Activated T-cell treated with anti-CD3 and anti-CD28 coated beads, Interleukin-2, amount 50 U/mL, for 24 hours (primary cell): Measurements from ENCODE around the gene APOB.
A peak's percentile ranks its signal among the peaks of the same experiment; 100 is the strongest.

Experiments used
- DNase-seq: peaks from one replicate; pipeline ENCODE4 v3.0.0-alpha.2; 2020
- H3K27ac Mint-ChIP-seq: 2 replicates; pipeline ENCODE4 v1.8.0; 2020; ENCODE audit warnings: mild to moderate bottlenecking, mixed read lengths
- H3K27me3 Mint-ChIP-seq: 2 replicates; pipeline ENCODE4 v1.8.0; 2020; ENCODE audit warnings: mixed read lengths
- H3K36me3 Mint-ChIP-seq: 2 replicates; pipeline ENCODE4 v1.8.0; 2020; ENCODE audit warnings: low read depth, mixed read lengths
- H3K4me1 Mint-ChIP-seq: 2 replicates; pipeline ENCODE4 v1.8.0; 2020; ENCODE audit warnings: low read depth, mixed read lengths
- H3K4me3 Mint-ChIP-seq: 2 replicates; pipeline ENCODE4 v1.8.0; 2020; ENCODE audit warnings: mild to moderate bottlenecking, moderate library complexity, mixed read lengths
- H3K9me3 Mint-ChIP-seq: 2 replicates; pipeline ENCODE4 v1.8.0; 2020; ENCODE audit warnings: mixed read lengths

APOB gene

GRCh38 chr2:20977520-20978180, 66.2 kb downstream of the APOB start:
- DNase-seq: no peak
- no peaks in the 10 kb centered on the region for H3K4me1 Mint-ChIP-seq
- H3K4me3 Mint-ChIP-seq: no peak overlapping the region
- H3K36me3 Mint-ChIP-seq: no peaks in the 10 kb centered on the region
- H3K9me3 Mint-ChIP-seq: no peaks in the 10 kb centered on the region
- peaks cover 12% of the 10 kb centered on the region for H3K27me3 Mint-ChIP-seq
- H3K27ac Mint-ChIP-seq: no peak overlapping the region

GRCh38 chr2:20976527-20976926, 67.3 kb downstream of the APOB start:
- H3K36me3 Mint-ChIP-seq: no peaks in the 10 kb centered on the region
- H3K27ac Mint-ChIP-seq: no peak overlapping the region
- no peaks in the 10 kb centered on the region for H3K9me3 Mint-ChIP-seq
- DNase-seq: no peak
- peaks cover 5% of the 10 kb centered on the region for H3K27me3 Mint-ChIP-seq
- H3K4me1 Mint-ChIP-seq: no peaks in the 10 kb centered on the region
- no peak overlapping the region for H3K4me3 Mint-ChIP-seq

DNA sequence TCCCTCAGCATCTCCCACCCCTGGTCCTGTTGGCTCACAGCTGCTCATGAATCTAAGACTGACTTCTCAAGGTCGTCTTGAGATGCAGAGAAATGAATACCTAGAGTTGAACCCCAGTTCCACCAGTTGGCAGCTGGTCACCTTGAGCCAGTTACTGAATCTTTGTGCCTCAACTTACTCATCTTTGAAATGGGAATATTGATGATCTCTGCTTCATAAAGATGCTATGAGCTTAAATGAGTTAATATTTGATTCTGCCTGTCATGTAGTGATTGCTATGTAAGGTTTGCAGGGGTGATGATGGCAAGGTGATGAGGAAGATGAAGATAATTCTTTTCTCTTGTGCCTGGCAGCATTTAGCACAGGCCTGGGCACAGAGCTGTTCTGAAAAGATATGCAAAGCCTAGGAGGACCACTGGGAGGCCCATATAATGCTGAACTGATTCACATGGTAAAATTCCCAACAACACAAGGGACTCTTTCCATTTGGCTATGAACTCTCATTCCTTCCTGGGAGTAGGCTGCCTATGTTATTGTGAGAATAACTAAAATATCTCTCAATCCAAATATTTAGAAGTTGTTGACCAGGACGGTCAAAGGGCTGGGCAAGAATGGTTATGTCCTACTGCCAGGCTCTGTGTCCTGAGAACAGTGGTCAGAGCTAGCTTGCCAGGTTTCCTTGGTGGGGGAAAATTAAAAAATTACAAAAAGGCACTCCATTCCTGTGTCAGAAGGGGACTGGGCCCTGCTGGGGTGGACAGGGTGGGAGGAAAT, 70.9 kb downstream of the APOB start:
- H3K27me3 Mint-ChIP-seq: peaks cover 19% of the 10 kb centered on the region
- H3K9me3 Mint-ChIP-seq: no peaks in the 10 kb centered on the region
- no peak overlapping the region for H3K27ac Mint-ChIP-seq
- H3K4me1 Mint-ChIP-seq: no peaks in the 10 kb centered on the region
- no peak overlapping the region for H3K4me3 Mint-ChIP-seq
- no peaks in the 10 kb centered on the region for H3K36me3 Mint-ChIP-seq
- DNase-seq: no peak

GRCh38 chr2:20972110-20972509, 71.8 kb downstream of the APOB start:
- H3K4me1 Mint-ChIP-seq: no peaks in the 10 kb centered on the region
- no peaks in the 10 kb centered on the region for H3K9me3 Mint-ChIP-seq
- peaks cover 23% of the 10 kb centered on the region for H3K27me3 Mint-ChIP-seq
- no peak overlapping the region for H3K27ac Mint-ChIP-seq
- H3K4me3 Mint-ChIP-seq: no peak overlapping the region
- no peak for DNase-seq
- H3K36me3 Mint-ChIP-seq: no peaks in the 10 kb centered on the region

DNA sequence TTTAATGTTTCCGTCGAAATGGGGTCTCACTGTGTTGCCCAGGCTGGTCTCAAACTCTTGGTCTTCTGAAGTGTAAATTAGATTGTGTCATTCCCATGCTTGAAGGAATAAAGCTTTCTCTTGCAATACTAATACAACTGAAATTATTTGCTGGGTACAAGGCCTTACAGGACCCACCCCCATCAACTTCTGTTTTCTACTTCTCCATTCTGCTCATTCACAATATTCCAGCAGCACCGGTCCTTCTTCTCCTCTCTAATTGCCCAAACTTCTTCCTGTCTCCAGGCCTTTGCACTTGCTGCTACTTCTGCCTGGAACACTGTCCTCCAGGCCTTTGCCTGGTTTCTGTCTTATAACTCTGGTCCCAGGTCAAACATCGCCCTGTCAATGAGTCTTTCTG, 73.8 kb downstream of the APOB start:
- H3K4me1 Mint-ChIP-seq: no peaks in the 10 kb centered on the region
- H3K4me3 Mint-ChIP-seq: no peak overlapping the region
- no peaks in the 10 kb centered on the region for H3K9me3 Mint-ChIP-seq
- DNase-seq: no peak
- H3K27me3 Mint-ChIP-seq: peaks cover 37% of the 10 kb centered on the region
- no peaks in the 10 kb centered on the region for H3K36me3 Mint-ChIP-seq
- H3K27ac Mint-ChIP-seq: no peak overlapping the region

GRCh38 chr2:20966061-20966595, 77.7 kb downstream of the APOB start:
- H3K4me1 Mint-ChIP-seq: no peaks in the 10 kb centered on the region
- DNase-seq: no peak
- no peak overlapping the region for H3K27ac Mint-ChIP-seq
- no peaks in the 10 kb centered on the region for H3K36me3 Mint-ChIP-seq
- H3K27me3 Mint-ChIP-seq: peaks cover 35% of the 10 kb centered on the region
- H3K4me3 Mint-ChIP-seq: no peak overlapping the region
- H3K9me3 Mint-ChIP-seq: no peaks in the 10 kb centered on the region

DNA sequence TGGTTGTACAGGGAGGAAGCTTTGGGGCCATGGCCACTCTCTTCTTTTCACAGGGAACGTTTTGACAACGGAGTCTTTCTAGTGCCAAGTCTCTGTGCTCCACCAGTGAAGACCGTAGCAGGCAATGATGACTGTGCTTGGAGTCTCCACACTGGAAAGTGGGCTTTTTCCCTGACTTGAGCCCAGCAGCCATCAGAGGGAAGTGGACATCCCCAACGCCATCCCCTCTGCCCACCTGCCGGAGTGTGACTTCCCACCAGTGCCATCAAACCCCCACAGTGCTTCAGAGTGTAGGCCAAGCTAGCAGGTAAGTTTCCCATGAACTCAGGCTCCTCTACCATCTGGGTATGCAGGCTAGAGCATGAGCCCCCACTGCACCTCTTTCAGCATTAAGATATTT, 78.7 kb downstream of the APOB start:
- Mint-ChIP-seq H3K9me3 (no peaks in the 10 kb centered on the region), H3K27me3 (peaks cover 34% of the 10 kb centered on the region), H3K36me3 (no peaks in the 10 kb centered on the region), H3K27ac (no peak overlapping the region), H3K4me1 (no peaks in the 10 kb centered on the region), H3K4me3 (no peak overlapping the region)
- DNase-seq: no peak

DNA sequence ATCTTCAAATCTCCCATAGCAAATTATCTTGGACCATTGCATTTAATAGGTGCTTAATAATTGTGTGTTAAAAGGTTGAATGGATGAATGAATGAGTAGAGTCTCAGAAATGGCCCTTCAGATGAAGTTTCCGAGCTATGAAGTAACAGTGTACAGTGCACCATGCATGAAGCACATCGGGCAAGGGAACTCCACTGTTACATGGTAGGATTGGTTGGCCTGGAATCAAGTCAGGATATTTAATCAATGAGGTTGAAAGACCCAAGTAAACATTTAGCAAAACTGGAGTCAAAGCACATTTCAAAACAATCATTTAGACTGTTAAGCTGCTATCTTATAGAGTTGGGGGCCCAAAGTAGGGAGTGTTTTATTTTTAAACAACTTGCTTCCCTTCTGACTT, 80.0 kb downstream of the APOB start:
- Mint-ChIP-seq H3K36me3 (no peaks in the 10 kb centered on the region), H3K27ac (no peak overlapping the region), H3K9me3 (no peaks in the 10 kb centered on the region), H3K27me3 (peaks cover 26% of the 10 kb centered on the region), H3K4me3 (no peak overlapping the region), H3K4me1 (no peaks in the 10 kb centered on the region)
- no peak for DNase-seq

GRCh38 chr2:20962939-20963557, 80.8 kb downstream of the APOB start:
- H3K9me3 Mint-ChIP-seq: no peaks in the 10 kb centered on the region
- H3K36me3 Mint-ChIP-seq: no peaks in the 10 kb centered on the region
- no peak overlapping the region for H3K4me3 Mint-ChIP-seq
- H3K27me3 Mint-ChIP-seq: peaks cover 22% of the 10 kb centered on the region
- peak; percentile 79 for DNase-seq
- H3K4me1 Mint-ChIP-seq: no peaks in the 10 kb centered on the region
- H3K27ac Mint-ChIP-seq: no peak overlapping the region

- H3K36me3 Mint-ChIP-seq: no peaks in the 10 kb centered on the region
- peaks cover 15% of the 10 kb centered on the region for H3K27me3 Mint-ChIP-seq
- no peak for DNase-seq
- H3K9me3 Mint-ChIP-seq: no peaks in the 10 kb centered on the region
- no peak overlapping the region for H3K27ac Mint-ChIP-seq
- H3K4me1 Mint-ChIP-seq: no peaks in the 10 kb centered on the region
- no peak overlapping the region for H3K4me3 Mint-ChIP-seq
Measured at GRCh38 chr2:20961858-20962257, 82.0 kb downstream of the APOB start.

DNA sequence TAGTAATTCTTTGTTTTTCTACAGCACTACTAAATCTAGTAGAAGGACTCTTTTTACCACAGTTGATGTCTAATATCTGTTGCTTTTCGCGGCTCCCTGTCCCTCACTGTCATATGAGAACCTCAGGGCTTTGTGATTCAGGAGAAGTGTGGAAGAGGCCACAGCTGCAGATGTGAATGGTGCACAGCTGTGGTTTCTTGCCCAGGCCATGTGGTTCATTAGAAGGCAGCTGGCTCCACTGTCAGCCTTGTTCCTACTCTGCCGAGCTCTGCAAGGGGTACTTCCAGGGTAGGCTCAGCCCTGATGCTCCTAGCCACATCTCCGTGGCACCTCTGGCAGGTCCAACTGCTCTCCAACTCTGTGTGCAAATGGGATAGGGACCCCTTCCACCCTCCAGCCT, 83.9 kb downstream of the APOB start:
- H3K4me1 Mint-ChIP-seq: no peaks in the 10 kb centered on the region
- H3K36me3 Mint-ChIP-seq: no peaks in the 10 kb centered on the region
- no peak for DNase-seq
- H3K27me3 Mint-ChIP-seq: peaks cover 3% of the 10 kb centered on the region
- H3K27ac Mint-ChIP-seq: no peak overlapping the region
- H3K4me3 Mint-ChIP-seq: no peak overlapping the region
- H3K9me3 Mint-ChIP-seq: no peaks in the 10 kb centered on the region

- DNase-seq: no peak
- no peak overlapping the region for H3K4me3 Mint-ChIP-seq
- no peaks in the 10 kb centered on the region for H3K36me3 Mint-ChIP-seq
- H3K9me3 Mint-ChIP-seq: no peaks in the 10 kb centered on the region
- no peak overlapping the region for H3K27ac Mint-ChIP-seq
- H3K27me3 Mint-ChIP-seq: peaks cover 3% of the 10 kb centered on the region
- no peaks in the 10 kb centered on the region for H3K4me1 Mint-ChIP-seq
Measured at GRCh38 chr2:20959252-20959651, 84.6 kb downstream of the APOB start.

DNA sequence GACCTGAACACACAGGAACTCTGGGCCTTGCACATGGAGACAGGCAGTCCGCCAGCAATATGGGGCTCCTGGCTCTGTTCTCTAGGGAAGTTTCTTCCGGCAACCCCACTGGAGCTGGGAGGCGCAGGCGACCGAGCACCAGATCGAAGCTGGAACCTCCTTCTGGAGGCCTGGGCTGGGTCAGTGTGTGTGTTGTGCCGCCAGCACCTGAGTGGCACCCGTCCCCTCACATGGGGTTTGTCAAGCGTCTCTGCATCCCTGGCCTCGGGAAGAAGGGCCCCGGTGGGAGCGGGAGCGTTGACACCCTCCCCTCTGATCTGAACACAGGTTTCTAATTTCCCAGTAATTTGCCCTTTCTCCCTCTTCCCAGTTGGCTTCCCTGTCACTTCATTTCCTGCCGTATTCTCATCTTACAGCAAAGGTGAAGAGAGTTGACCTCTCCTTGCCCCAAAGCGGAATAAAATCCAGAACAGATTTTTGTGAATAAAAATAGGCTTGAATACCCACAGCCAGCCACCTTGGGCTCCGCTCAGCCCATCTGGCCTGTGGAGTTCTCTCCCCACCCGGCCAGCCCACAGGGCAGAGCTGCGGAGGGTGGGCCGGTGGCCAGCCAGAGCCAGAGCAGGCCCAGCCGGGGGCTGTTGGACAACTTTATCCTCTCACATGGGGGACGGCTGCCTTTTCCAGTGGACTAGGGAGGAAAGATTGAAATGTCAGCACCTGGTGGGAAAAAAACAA, 85.9 kb downstream of the APOB start:
- no peak overlapping the region for H3K4me3 Mint-ChIP-seq
- no peak for DNase-seq
- no peaks in the 10 kb centered on the region for H3K27me3 Mint-ChIP-seq
- H3K9me3 Mint-ChIP-seq: no peaks in the 10 kb centered on the region
- H3K27ac Mint-ChIP-seq: no peak overlapping the region
- no peaks in the 10 kb centered on the region for H3K4me1 Mint-ChIP-seq
- no peaks in the 10 kb centered on the region for H3K36me3 Mint-ChIP-seq

- Mint-ChIP-seq H3K36me3 (no peaks in the 10 kb centered on the region), H3K4me3 (no peak overlapping the region), H3K9me3 (no peaks in the 10 kb centered on the region), H3K27ac (no peak overlapping the region), H3K4me1 (no peaks in the 10 kb centered on the region), H3K27me3 (no peaks in the 10 kb centered on the region)
- no peak for DNase-seq
Measured at GRCh38 chr2:20955277-20956026, 88.4 kb downstream of the APOB start.
